ENCODE data around the gene CIDEA.

Gene CIDEA

GRCh38 chr18:12274793-12275192, 20.6 kb downstream of the CIDEA start:
- no peak for DNase-seq (ENCODE audit: low spot score)

GRCh38 chr18:12276736-12277554, 22.8 kb downstream of the CIDEA start:
- DNase-seq (ENCODE audit: low spot score) = no peak

- no peak for DNase-seq (ENCODE audit: low spot score)
Observed at GRCh38 chr18:12278215-12278671, 24.1 kb downstream of the CIDEA start.

- DNase-seq (ENCODE audit: low spot score) = no peak
Observed at GRCh38 chr18:12278741-12279682, 24.9 kb downstream of the CIDEA start.

GRCh38 chr18:12279781-12280531, 25.8 kb downstream of the CIDEA start:
- DNase-seq (ENCODE audit: low spot score) = no peak

- DNase-seq (ENCODE audit: low spot score) = no peak
Observed at GRCh38 chr18:12281861-12282260, 27.7 kb downstream of the CIDEA start.

GRCh38 chr18:12282442-12283039, 28.4 kb downstream of the CIDEA start:
- no peak for DNase-seq (ENCODE audit: low spot score)

- DNase-seq (ENCODE audit: low spot score) = peak; percentile 24
Observed at GRCh38 chr18:12283256-12283655, 29.1 kb downstream of the CIDEA start.

- DNase-seq (ENCODE audit: low spot score) = no peak
Observed at GRCh38 chr18:12283666-12284065, 29.5 kb downstream of the CIDEA start.

- DNase-seq (ENCODE audit: low spot score) = no peak
Observed at GRCh38 chr18:12287131-12287681, 33.0 kb downstream of the CIDEA start.

- no peak for DNase-seq (ENCODE audit: low spot score)
Observed at GRCh38 chr18:12287684-12288402, 33.7 kb downstream of the CIDEA start.

- no peak for DNase-seq (ENCODE audit: low spot score)
Observed at GRCh38 chr18:12288403-12288755, 34.2 kb downstream of the CIDEA start.

- no peak for DNase-seq (ENCODE audit: low spot score)
Observed at GRCh38 chr18:12290086-12290485, 35.9 kb downstream of the CIDEA start.

GRCh38 chr18:12291161-12291560, 37.0 kb downstream of the CIDEA start:
- no peak for DNase-seq (ENCODE audit: low spot score)

- no peak for DNase-seq (ENCODE audit: low spot score)
Observed at GRCh38 chr18:12291690-12292089, 37.5 kb downstream of the CIDEA start.

GRCh38 chr18:12293831-12294230, 39.7 kb downstream of the CIDEA start:
- no peak for DNase-seq (ENCODE audit: low spot score)

GRCh38 chr18:12295389-12296086, 41.4 kb downstream of the CIDEA start:
- no peak for DNase-seq (ENCODE audit: low spot score)

GRCh38 chr18:12296087-12296403, 41.9 kb downstream of the CIDEA start:
- DNase-seq (ENCODE audit: low spot score) = no peak

- DNase-seq (ENCODE audit: low spot score) = no peak
Observed at GRCh38 chr18:12296457-12296856, 42.3 kb downstream of the CIDEA start.

- DNase-seq (ENCODE audit: low spot score) = no peak
Observed at GRCh38 chr18:12299862-12300261, 45.7 kb downstream of the CIDEA start.

Measured in hematopoietic multipotent progenitor cell treated with erythropoietin and hydrocortisone succinate and interleukin-3 and kit ligand, for 15 days (in vitro differentiated cells).